Natural killer cell treated with Interleukin-12 subunit alpha and Interleukin-12 subunit beta and Interleukin-15 and Interleukin-18, amount 100 ng/mL, for 72 hours (primary cell): Measurements from ENCODE around the gene HK1. TPM values are rescaled to one million over a fixed set of nuclear protein-coding genes. Genes with fewer than 3 reads are reported as not detected.
A peak's percentile ranks its signal among the peaks of the same experiment; 100 is the strongest.

Experiments
- ATAC-seq, 2 donors: fragments of 150-1000 bp; cut with Tn5 transposase in 1 of 2; sonication (Bioruptor Pico), chemical (Tn5 transposase) in 1 of 2; 2 replicates each; pipeline ENCODE4 v1.10.0; 2021
- DNase-seq: peaks from one replicate; pipeline ENCODE4 v3.0.0; 2022; ENCODE audit warnings: low spot score
- H3K27ac Mint-ChIP-seq, 2 donors: 1 replicate in 1 of 2; 2 replicates in 1 of 2; pipeline ENCODE4 v1.8.0; 2022; ENCODE audit warnings: mixed read lengths in 2 of 2, mild to moderate bottlenecking in 1 of 2, moderate library complexity in 1 of 2
- H3K27me3 Mint-ChIP-seq, 2 donors: 1 replicate in 1 of 2; 2 replicates in 1 of 2; pipeline ENCODE4 v1.8.0; 2022; ENCODE audit warnings: mixed read lengths in 2 of 2
- H3K36me3 Mint-ChIP-seq: one replicate; pipeline ENCODE4 v1.8.0; 2022; ENCODE audit warnings: mixed read lengths
- H3K4me1 Mint-ChIP-seq, 2 donors: 1 replicate in 1 of 2; 2 replicates in 1 of 2; pipeline ENCODE4 v1.8.0; 2022; ENCODE audit warnings: low read depth in 2 of 2, mixed read lengths in 2 of 2, mild to moderate bottlenecking in 1 of 2
- H3K4me3 Mint-ChIP-seq: one replicate; pipeline ENCODE4 v1.8.0; 2022; ENCODE audit warnings: mixed read lengths
- H3K9me3 Mint-ChIP-seq: 2 replicates; pipeline ENCODE4 v1.8.0; 2022; ENCODE audit warnings: mixed read lengths
- total RNA-seq, 2 donors: library from RNA; stranded (reverse); gene quantifications; one replicate each; pipeline ENCODE4 v1.2.3, GENCODE V29; 2022

HK1 gene
- total RNA-seq, 2 donors from 2014 or later: 169 to 185 TPM

GRCh38 chr10:69409968-69410367 is 131.7 kb downstream of the HK1 start:
- H3K36me3 Mint-ChIP-seq: no peaks in the 10 kb centered on the region
- peaks cover 6 to 14% of the 10 kb centered on the region in 2 donors for H3K4me1 Mint-ChIP-seq
- no peak for ATAC-seq
- H3K9me3 Mint-ChIP-seq: no peaks in the 10 kb centered on the region
- no peaks in the 10 kb centered on the region for H3K27me3 Mint-ChIP-seq
- peak; percentile 28 for DNase-seq
- H3K27ac Mint-ChIP-seq: no peak overlapping the region
- no peak overlapping the region for H3K4me3 Mint-ChIP-seq

- no peak overlapping the region for H3K4me3 Mint-ChIP-seq
- ATAC-seq (no peak), DNase-seq (peak; percentile 15)
- H3K4me1 Mint-ChIP-seq: peaks cover 6 to 14% of the 10 kb centered on the region in 2 donors
- H3K27me3 Mint-ChIP-seq: no peaks in the 10 kb centered on the region
- H3K36me3 Mint-ChIP-seq: no peaks in the 10 kb centered on the region
- H3K9me3 Mint-ChIP-seq: no peaks in the 10 kb centered on the region
- H3K27ac Mint-ChIP-seq: no peak overlapping the region
Observed at GRCh38 chr10:69410487-69410886, 132.2 kb downstream of the HK1 start.

- DNase-seq (peak; percentile 35), ATAC-seq (no peak)
- H3K27me3 Mint-ChIP-seq: no peaks in the 10 kb centered on the region
- peaks cover 6 to 14% of the 10 kb centered on the region in 2 donors for H3K4me1 Mint-ChIP-seq
- H3K27ac Mint-ChIP-seq: no peak overlapping the region
- no peaks in the 10 kb centered on the region for H3K9me3 Mint-ChIP-seq
- no peaks in the 10 kb centered on the region for H3K36me3 Mint-ChIP-seq
- H3K4me3 Mint-ChIP-seq: no peak overlapping the region
Observed at GRCh38 chr10:69411476-69411875, 133.2 kb downstream of the HK1 start.

GRCh38 chr10:69412232-69412790 is 134.0 kb downstream of the HK1 start:
- Mint-ChIP-seq H3K4me3 (no peak overlapping the region), H3K27ac (no peak overlapping the region), H3K27me3 (no peaks in the 10 kb centered on the region), H3K9me3 (no peaks in the 10 kb centered on the region), H3K4me1 (peaks cover 6 to 14% of the 10 kb centered on the region in 2 donors), H3K36me3 (no peaks in the 10 kb centered on the region)
- DNase-seq (peak; percentile 57), ATAC-seq (no peak)

- ATAC-seq: no peak
- peak; percentile 59 for DNase-seq
- Mint-ChIP-seq H3K4me3 (no peak overlapping the region), H3K27ac (no peak overlapping the region), H3K27me3 (no peaks in the 10 kb centered on the region), H3K36me3 (no peaks in the 10 kb centered on the region), H3K4me1 (peaks cover 0 to 8% of the 10 kb centered on the region in 2 donors), H3K9me3 (no peaks in the 10 kb centered on the region)
Observed at GRCh38 chr10:69413221-69413865, 135.0 kb downstream of the HK1 start.

DNA sequence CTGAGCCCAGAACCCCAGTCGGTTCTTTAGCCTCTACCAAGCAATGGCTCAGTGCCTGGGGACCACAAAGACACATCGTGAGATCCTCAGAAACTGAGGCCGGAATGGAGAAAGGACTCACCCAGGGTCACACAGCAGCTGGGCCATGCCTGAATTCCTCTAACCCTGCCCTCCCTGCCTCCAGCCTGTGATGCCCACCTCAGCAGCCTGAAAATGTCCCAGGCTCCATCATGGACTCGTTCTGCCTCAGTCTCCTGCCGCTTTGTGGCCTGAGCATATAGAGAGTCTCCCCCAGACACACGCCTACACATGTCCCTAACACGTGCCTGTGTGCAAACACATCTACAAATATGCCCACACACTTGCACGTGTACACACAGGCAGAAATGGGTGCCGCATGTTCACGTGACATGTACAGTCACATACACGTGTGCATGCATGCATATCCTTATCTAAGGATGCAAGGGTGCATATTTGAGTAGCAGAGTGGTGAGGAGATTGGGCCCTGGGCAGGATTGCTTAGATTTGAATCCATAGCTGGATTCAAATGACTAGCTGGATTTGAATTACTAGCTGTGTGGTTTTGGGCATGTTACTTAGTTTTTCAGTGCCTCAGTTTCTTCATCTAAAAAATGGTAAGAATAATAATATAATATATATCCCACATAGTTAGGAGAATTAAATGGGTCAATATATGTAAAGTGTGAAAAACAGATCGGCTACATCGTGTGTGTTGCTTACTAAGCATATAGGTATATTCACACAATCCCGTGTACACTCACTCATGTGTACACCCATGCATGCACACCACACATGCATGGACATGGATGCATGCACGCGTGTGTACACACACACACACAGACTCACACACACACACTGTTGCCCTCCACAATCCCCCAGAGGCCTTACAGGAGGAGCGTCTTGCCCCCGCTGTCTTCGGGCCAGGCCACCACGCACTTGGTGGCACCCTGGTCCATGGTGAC is 136.0 kb downstream of the HK1 start:
- no peaks in the 10 kb centered on the region for H3K9me3 Mint-ChIP-seq

DNA sequence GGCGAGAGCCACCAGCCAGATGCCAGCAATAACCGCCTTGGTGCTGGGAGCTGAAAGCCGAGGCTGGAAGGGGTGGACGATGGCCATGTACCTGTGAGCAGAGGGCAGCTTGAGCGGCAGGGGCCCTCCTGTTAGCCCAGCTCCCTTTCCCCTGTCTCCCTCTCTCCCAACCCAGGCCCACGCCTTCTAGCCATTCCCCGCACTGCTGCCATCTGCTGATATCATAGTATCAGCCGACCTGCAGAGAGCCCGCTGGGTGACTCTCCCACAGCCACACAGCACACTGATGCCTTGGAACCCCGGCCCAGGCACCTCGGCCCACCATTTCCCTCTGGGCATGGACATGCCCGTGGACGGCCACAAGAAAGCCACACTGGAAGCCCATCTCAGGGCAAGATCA is 136.8 kb downstream of the HK1 start:
- H3K4me1 Mint-ChIP-seq: peaks cover 0 to 4% of the 10 kb centered on the region in 2 donors
- no peak overlapping the region for H3K27ac Mint-ChIP-seq
- H3K4me3 Mint-ChIP-seq: no peak overlapping the region
- no peak for ATAC-seq
- peak; percentile 22 for DNase-seq
- H3K36me3 Mint-ChIP-seq: no peaks in the 10 kb centered on the region
- no peaks in the 10 kb centered on the region for H3K9me3 Mint-ChIP-seq
- H3K27me3 Mint-ChIP-seq: no peaks in the 10 kb centered on the region

More for the DNA sequence above, 136.0 kb downstream of the HK1 start:
- no peaks in the 10 kb centered on the region for H3K27me3 Mint-ChIP-seq
- H3K4me1 Mint-ChIP-seq: peaks cover 0 to 4% of the 10 kb centered on the region in 2 donors
- peak; percentile 56 for DNase-seq
- H3K27ac Mint-ChIP-seq: no peak overlapping the region
- no peaks in the 10 kb centered on the region for H3K36me3 Mint-ChIP-seq
- no peak for ATAC-seq
- no peak overlapping the region for H3K4me3 Mint-ChIP-seq

DNA sequence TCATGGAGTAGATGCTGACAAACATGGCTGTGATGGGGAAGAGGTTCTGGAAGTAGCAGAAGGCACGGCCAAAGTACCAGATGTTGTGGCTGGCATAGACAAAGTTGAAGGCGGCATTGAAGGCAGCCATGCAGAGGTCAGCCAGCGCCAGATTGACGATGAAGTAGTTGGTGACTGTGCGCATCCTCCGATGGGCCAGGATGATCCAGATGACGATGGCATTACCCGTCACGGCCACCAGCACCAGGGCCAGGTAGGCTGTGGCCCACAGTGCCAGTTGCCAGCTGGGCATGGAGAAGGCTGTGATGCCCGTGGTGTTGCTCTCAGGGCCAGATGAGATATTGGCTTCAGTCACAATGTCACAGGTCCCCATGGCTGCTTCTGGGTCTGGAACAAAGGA is 137.7 kb downstream of the HK1 start:
- Mint-ChIP-seq H3K36me3 (no peaks in the 10 kb centered on the region), H3K27me3 (no peaks in the 10 kb centered on the region), H3K9me3 (no peaks in the 10 kb centered on the region), H3K4me3 (no peak overlapping the region), H3K4me1 (no peaks in the 10 kb centered on the region), H3K27ac (no peak overlapping the region)
- DNase-seq (no peak), ATAC-seq (no peak)

- no peak for DNase-seq
- Mint-ChIP-seq H3K27me3 (peaks cover 0 to under 1% of the 10 kb centered on the region in 2 donors), H3K4me3 (no peak within 1 kb of the TSS), H3K9me3 (no peaks in the 10 kb centered on the region), H3K36me3 (no peaks in the 10 kb centered on the region), H3K27ac (no peak within 1 kb of the TSS), H3K4me1 (no peaks in the 10 kb centered on the region)
- no peak for ATAC-seq
Observed at GRCh38 chr10:69416695-69417094, 138.4 kb downstream of the HK1 start, which contains the start of gene TACR2. TACR2 (minus strand) TSS chr10:69416918; CDS start chr10:69416323, 595 bp downstream.

GRCh38 chr10:69417542-69417941 is 139.2 kb downstream of the HK1 start:
- no peak for DNase-seq
- no peak for ATAC-seq
- peaks cover 0 to 7% of the 10 kb centered on the region in 2 donors for H3K27me3 Mint-ChIP-seq
- no peak overlapping the region for H3K4me3 Mint-ChIP-seq
- H3K9me3 Mint-ChIP-seq: no peaks in the 10 kb centered on the region
- H3K27ac Mint-ChIP-seq: no peak overlapping the region
- H3K36me3 Mint-ChIP-seq: no peaks in the 10 kb centered on the region
- no peaks in the 10 kb centered on the region for H3K4me1 Mint-ChIP-seq

DNA sequence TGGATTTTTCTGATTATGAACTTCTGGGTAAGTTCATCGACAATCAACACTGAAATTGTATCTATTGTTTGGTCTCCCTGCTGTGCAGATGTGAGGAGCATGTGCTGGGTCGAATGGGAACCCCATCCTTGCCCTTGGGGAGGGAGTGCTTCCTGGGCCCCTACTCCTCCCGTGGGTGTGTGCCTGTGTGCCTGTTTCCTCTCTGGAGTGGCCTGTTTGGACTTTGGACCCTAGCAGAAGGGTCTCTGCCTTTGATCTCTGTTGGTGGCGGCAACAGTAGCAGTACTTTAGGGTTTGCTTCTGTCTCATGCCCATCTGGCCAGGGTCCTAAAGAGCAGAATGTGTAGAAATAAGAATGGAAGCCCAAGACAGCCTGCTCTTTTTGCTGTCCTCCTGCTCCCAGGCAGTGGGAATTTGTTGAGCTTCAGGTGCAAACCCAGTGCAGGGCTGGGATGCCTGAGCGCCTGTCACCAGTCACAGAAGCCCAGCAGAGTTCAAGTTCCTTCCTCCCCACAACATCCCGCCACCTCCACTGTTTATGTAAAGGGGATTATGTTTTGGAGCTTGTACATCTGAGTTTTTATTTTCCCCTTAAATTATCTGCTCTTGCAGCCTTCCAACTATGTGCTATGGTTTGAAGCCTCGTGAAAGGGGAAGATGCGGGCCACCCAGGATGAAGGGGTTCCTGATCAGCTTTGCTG is 139.9 kb downstream of the HK1 start:
- Mint-ChIP-seq H3K9me3 (no peaks in the 10 kb centered on the region), H3K4me1 (no peaks in the 10 kb centered on the region), H3K36me3 (no peaks in the 10 kb centered on the region), H3K27me3 (peaks cover 0 to 10% of the 10 kb centered on the region in 2 donors), H3K27ac (no peak overlapping the region), H3K4me3 (no peak overlapping the region)
- DNase-seq (no peak), ATAC-seq (no peak)

DNA sequence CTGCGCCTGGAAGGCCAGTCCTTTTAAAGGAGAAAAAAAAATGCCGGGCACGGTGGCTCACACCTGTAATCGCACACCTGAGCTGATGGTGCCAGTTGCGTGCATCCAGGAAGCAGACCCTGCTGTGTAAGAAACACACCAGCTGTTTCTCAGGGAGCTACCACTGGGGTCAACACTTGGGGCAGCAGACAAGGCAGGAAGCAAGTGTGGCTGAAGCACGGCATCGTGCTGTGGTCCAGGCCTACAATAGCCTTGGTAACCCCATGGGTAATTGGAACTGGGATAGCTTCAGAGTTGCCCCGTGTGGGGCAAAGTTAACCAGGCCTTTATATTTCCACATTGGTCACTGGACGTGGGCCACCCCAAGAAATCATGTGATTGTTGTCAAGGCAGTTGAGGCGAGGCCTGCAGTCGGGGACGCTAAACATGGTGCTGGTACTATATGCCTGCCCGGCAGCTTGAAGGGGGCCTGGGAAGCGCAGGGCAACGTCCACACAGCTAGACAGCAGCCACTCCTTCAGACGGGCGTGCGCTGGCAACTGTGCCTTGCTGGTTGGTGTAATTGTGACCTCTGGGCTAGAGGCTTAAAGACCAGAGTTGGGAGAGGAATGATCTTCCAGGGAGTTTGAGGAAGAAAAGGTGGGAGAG is 140.9 kb downstream of the HK1 start:
- H3K9me3 Mint-ChIP-seq: no peaks in the 10 kb centered on the region
- H3K27ac Mint-ChIP-seq: no peak overlapping the region
- ATAC-seq (no peak), DNase-seq (no peak)
- H3K4me3 Mint-ChIP-seq: no peak overlapping the region
- H3K4me1 Mint-ChIP-seq: peaks cover 4 to 5% of the 10 kb centered on the region in 2 donors
- H3K27me3 Mint-ChIP-seq: peaks cover 6 to 10% of the 10 kb centered on the region in 2 donors
- no peaks in the 10 kb centered on the region for H3K36me3 Mint-ChIP-seq

DNA sequence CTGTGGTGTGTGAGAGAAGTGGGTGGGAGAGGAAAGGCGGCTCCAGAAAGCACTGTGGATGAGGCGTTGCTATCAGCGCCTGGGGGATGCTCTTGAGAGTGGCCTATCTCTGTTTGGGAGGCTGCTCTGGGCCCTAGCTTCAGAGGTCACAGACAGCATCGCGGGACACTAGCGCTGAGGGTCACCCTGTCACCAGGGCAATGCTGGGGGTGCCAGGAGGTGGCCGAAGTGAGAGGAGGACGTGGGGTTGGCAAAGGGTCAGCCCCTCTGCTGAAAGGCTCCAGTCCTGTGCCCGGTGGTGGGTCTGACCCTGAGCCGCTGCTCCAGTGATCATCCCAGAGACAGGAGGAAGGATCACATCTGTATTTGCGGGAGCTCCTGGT is 141.4 kb downstream of the HK1 start:
- H3K9me3 Mint-ChIP-seq: no peaks in the 10 kb centered on the region
- H3K4me3 Mint-ChIP-seq: no peak overlapping the region
- no peak overlapping the region for H3K27ac Mint-ChIP-seq
- peaks cover 5 to 7% of the 10 kb centered on the region in 2 donors for H3K4me1 Mint-ChIP-seq
- DNase-seq: no peak
- H3K36me3 Mint-ChIP-seq: no peaks in the 10 kb centered on the region
- peaks cover 7 to 10% of the 10 kb centered on the region in 2 donors for H3K27me3 Mint-ChIP-seq
- ATAC-seq: no peak
